Testis (tissue), 2 donors: ENCODE results near the gene VWA5A.

ENCODE experiments used
- POLR2A ChIP-seq: fragments of 450-650 bp; IDR thresholded peaks from one replicate; pipeline ENCODE4 v1.6.1; 2017; ENCODE audit warnings: antibody characterized with exemption, mild to moderate bottlenecking, moderate library complexity
- TF ChIP-seq, protein P1 (sequence below), 3 experiments: fragments of 450-650 bp in 2 of 3; fragments of 200-600 bp in 1 of 3; sonication (generic) in 1 of 3; IDR thresholded peaks; one replicate each; pipeline ENCODE4 v1.5.1; 2016 to 2019; ENCODE audit warnings: antibody characterized with exemption in 3 of 3, mild to moderate bottlenecking in 2 of 3, moderate library complexity in 1 of 3

DNA sequence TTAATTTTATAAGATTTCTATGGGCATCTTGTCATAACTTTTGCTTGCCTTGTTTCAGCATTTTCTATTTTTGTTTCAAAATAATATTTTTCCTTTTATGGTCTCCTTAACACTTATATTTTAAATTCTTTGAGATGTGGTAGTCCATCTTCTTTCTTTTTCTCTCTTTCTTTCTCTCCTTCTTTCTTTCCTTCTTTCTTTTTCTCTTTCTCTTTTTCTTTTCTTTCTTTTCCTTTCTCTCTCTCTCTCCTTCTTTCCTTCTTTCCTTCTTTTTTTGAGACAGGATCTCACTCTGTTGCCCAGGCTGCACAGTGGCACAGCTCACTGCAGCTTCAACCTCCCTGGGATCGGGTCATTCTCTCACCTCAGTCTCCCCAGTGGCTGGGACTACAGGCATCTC is 38.0 kb upstream of the VWA5A start:
- TF ChIP-seq, protein P1, sequence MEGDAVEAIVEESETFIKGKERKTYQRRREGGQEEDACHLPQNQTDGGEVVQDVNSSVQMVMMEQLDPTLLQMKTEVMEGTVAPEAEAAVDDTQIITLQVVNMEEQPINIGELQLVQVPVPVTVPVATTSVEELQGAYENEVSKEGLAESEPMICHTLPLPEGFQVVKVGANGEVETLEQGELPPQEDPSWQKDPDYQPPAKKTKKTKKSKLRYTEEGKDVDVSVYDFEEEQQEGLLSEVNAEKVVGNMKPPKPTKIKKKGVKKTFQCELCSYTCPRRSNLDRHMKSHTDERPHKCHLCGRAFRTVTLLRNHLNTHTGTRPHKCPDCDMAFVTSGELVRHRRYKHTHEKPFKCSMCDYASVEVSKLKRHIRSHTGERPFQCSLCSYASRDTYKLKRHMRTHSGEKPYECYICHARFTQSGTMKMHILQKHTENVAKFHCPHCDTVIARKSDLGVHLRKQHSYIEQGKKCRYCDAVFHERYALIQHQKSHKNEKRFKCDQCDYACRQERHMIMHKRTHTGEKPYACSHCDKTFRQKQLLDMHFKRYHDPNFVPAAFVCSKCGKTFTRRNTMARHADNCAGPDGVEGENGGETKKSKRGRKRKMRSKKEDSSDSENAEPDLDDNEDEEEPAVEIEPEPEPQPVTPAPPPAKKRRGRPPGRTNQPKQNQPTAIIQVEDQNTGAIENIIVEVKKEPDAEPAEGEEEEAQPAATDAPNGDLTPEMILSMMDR (IDR thresholded peaks at IDR 0.05) = no peak
- no peak for TF ChIP-seq POLR2A
